IMR-90 (cell line): ENCODE results near the gene CARMIL1. TPM values are rescaled to one million over a fixed set of nuclear protein-coding genes. Genes with fewer than 3 reads are reported as not detected.

Source experiments
- ATAC-seq: fragments of 200-7000 bp; cut with Tn5 transposase; 2 replicates; pipeline ENCODE4 v1.9.1; 2020; ENCODE audit warnings: low read depth, mild to moderate bottlenecking, moderate library complexity
- BruUV-seq: library from RNA; stranded (reverse); fragments of 400-500 nt; replicated peaks from 2 replicates; lab custom pipeline; 2021; lab: Mats Ljungman, UMichigan
- CTCF ChIA-PET: fragments of 300-600 bp; formaldehyde crosslinking; extraction: SDS; loops from one replicate; lab custom pipeline; 2021; ENCODE audit warnings: antibody characterized with exemption; lab: Yijun Ruan, JAX
- POLR2A ChIA-PET: fragments of 300-600 bp; sonication (Branson Sonifier 250); formaldehyde crosslinking; loops from one replicate; lab custom pipeline; 2022; ENCODE audit warnings: antibody characterized with exemption; ENCODE audit not compliant: unreplicated experiment; lab: Charles Lee
- DNase-seq: peaks from one replicate; pipeline ENCODE4 v3.0.0; 2013
- H2AFZ ChIP-seq: replicated peaks from 2 replicates; pipeline ENCODE3; 2013; ENCODE audit warnings: low read length, mild to moderate bottlenecking; ENCODE audit not compliant: poor library complexity
- H2AK5ac ChIP-seq: 2 replicates; pipeline ENCODE4 v1.6.1; 2013; ENCODE audit warnings: low read depth, low read length, inconsistent platforms
- H2AK9ac ChIP-seq: replicated peaks from 2 replicates; pipeline ENCODE3; 2013; ENCODE audit warnings: mild to moderate bottlenecking, low read depth, low read length, moderate library complexity; ENCODE audit not compliant: poor library complexity
- H2BK120ac ChIP-seq: 2 replicates; pipeline ENCODE4 v1.6.1; 2013; ENCODE audit warnings: low read depth, low read length, inconsistent platforms
- H2BK15ac ChIP-seq: 3 replicates; pipeline ENCODE4 v1.6.1; 2013; ENCODE audit warnings: low read depth, low read length, inconsistent platforms
- H2BK20ac ChIP-seq: 2 replicates; pipeline ENCODE4 v1.6.1; 2013; ENCODE audit warnings: low read depth, mild to moderate bottlenecking, inconsistent platforms, low read length, moderate library complexity
- H2BK5ac ChIP-seq: 2 replicates; pipeline ENCODE4 v1.6.1; 2013; ENCODE audit warnings: mild to moderate bottlenecking, low read depth, low read length, inconsistent platforms; ENCODE audit not compliant: poor library complexity, severe bottlenecking
- H3K14ac ChIP-seq: replicated peaks from 2 replicates; pipeline ENCODE4 v1.6.1; 2013; ENCODE audit warnings: low read depth, low read length, inconsistent platforms
- H3K18ac ChIP-seq: 2 replicates; pipeline ENCODE4 v1.6.1; 2013; ENCODE audit warnings: low read depth, low read length, control low read depth
- H3K23ac ChIP-seq: 2 replicates; pipeline ENCODE4 v1.6.1; 2013; ENCODE audit warnings: low read depth, low read length, inconsistent platforms
- H3K27ac ChIP-seq: 2 replicates; pipeline ENCODE4 v1.5.1; 2013; ENCODE audit warnings: mild to moderate bottlenecking, control low read depth, low read length; ENCODE audit not compliant: insufficient read depth
- H3K27me3 ChIP-seq: 2 replicates; pipeline ENCODE4 v1.6.1; 2013; ENCODE audit warnings: low read length; ENCODE audit not compliant: control insufficient read depth, insufficient read depth
- H3K36me3 ChIP-seq: 2 replicates; pipeline ENCODE4 v1.6.1; 2013; ENCODE audit warnings: low read length, mixed read lengths; ENCODE audit not compliant: control insufficient read depth, insufficient read depth
- H3K4ac ChIP-seq: 2 replicates; pipeline ENCODE4 v1.6.1; 2013; ENCODE audit warnings: low read depth, low read length, inconsistent platforms
- H3K4me1 ChIP-seq: 2 replicates; pipeline ENCODE4 v1.6.1; 2013; ENCODE audit warnings: low read length, mixed read lengths; ENCODE audit not compliant: control insufficient read depth, insufficient read depth
- H3K4me2 ChIP-seq: 2 replicates; pipeline ENCODE4 v1.6.1; 2013; ENCODE audit warnings: low read depth, mild to moderate bottlenecking, control low read depth, low read length, moderate library complexity
- H3K4me3 ChIP-seq: 2 replicates; pipeline ENCODE4 v1.5.1; 2013; ENCODE audit warnings: low read depth, mild to moderate bottlenecking, control low read depth, low read length, moderate library complexity; ENCODE audit not compliant: insufficient read depth
- H3K56ac ChIP-seq: 2 replicates; pipeline ENCODE4 v1.6.1; 2013; ENCODE audit warnings: low read length, inconsistent platforms; ENCODE audit not compliant: insufficient read depth; ENCODE audit errors: extremely low read depth
- H3K79me1 ChIP-seq, 2 experiments: 2 replicates each; pipeline ENCODE4 v1.6.1; 2013; ENCODE audit warnings: low read length in 2 of 2, inconsistent platforms in 1 of 2, low read depth in 1 of 2
- H3K9ac ChIP-seq: 2 replicates; pipeline ENCODE4 v1.6.1; 2013; ENCODE audit warnings: low read depth, low read length, control low read depth
- H3K9me1 ChIP-seq: 2 replicates; pipeline ENCODE4 v1.6.1; 2013; ENCODE audit warnings: low read length, inconsistent platforms; ENCODE audit not compliant: insufficient read depth
- H3K9me3 ChIP-seq: 2 replicates; pipeline ENCODE4 v1.6.1; 2013; ENCODE audit warnings: low read length; ENCODE audit not compliant: control insufficient read depth, insufficient read depth
- H4K20me1 ChIP-seq: 2 replicates; pipeline ENCODE4 v1.6.1; 2013; ENCODE audit warnings: low read length, inconsistent platforms; ENCODE audit not compliant: insufficient read depth
- H4K5ac ChIP-seq: 2 replicates; pipeline ENCODE4 v1.6.1; 2013; ENCODE audit warnings: mild to moderate bottlenecking, low read depth, low read length, control low read depth
- H4K8ac ChIP-seq, 2 experiments: 2 replicates each; pipeline ENCODE4 v1.6.1; 2013; ENCODE audit warnings: low read depth in 2 of 2, low read length in 2 of 2, control low read depth in 1 of 2, inconsistent platforms in 1 of 2
- H4K91ac ChIP-seq: 2 replicates; pipeline ENCODE4 v1.6.1; 2013; ENCODE audit warnings: low read depth, low read length, inconsistent platforms; ENCODE audit not compliant: insufficient read depth
- BHLHE40 ChIP-seq: fragments of 150-350 bp; IDR thresholded peaks from 2 replicates; pipeline ENCODE4 v1.6.1; 2016; ENCODE audit warnings: mild to moderate bottlenecking, low read depth, low read length
- CEBPB ChIP-seq: IDR thresholded peaks from 2 replicates; pipeline ENCODE4 v1.6.1; 2012; ENCODE audit warnings: low read depth, low read length, improper control_type of control experiment
- CHD1 ChIP-seq: IDR thresholded peaks from 2 replicates; pipeline ENCODE4 v1.6.1; 2012; ENCODE audit warnings: low read depth, low read length, improper control_type of control experiment
- FOS ChIP-seq: fragments of 150-350 bp; IDR thresholded peaks from 2 replicates; pipeline ENCODE4 v1.6.1; 2016; ENCODE audit warnings: low read depth, low read length
- MAFK ChIP-seq: IDR thresholded peaks from 2 replicates; pipeline ENCODE4 v1.6.1; 2012; ENCODE audit warnings: low read depth, low read length, improper control_type of control experiment
- MAZ ChIP-seq: IDR thresholded peaks from 2 replicates; pipeline ENCODE4 v1.6.1; 2012; ENCODE audit warnings: low read depth, mild to moderate bottlenecking, low read length, improper control_type of control experiment, moderate library complexity, borderline replicate concordance
- MXI1 ChIP-seq: IDR thresholded peaks from 2 replicates; pipeline ENCODE4 v1.6.1; 2012; ENCODE audit warnings: low read depth, mild to moderate bottlenecking, low read length, moderate library complexity, borderline replicate concordance
- NFE2L2 ChIP-seq: fragments of 150-350 bp; IDR thresholded peaks from 2 replicates; pipeline ENCODE4 v1.6.1; 2016; ENCODE audit warnings: low read depth, mild to moderate bottlenecking, low read length
- POLR2A ChIP-seq: IDR thresholded peaks from 2 replicates; pipeline ENCODE4 v1.6.1; 2012; ENCODE audit warnings: mild to moderate bottlenecking, low read depth, low read length
- RAD21 ChIP-seq: IDR thresholded peaks from 2 replicates; pipeline ENCODE4 v1.6.1; 2012; ENCODE audit warnings: low read length, improper control_type of control experiment
- RCOR1 ChIP-seq: IDR thresholded peaks from 2 replicates; pipeline ENCODE4 v1.6.1; 2012; ENCODE audit warnings: mild to moderate bottlenecking, low read length, improper control_type of control experiment; ENCODE audit not compliant: insufficient replicate concordance
- RFX5 ChIP-seq: IDR thresholded peaks from 2 replicates; pipeline ENCODE4 v1.8.0; 2012; ENCODE audit warnings: low read depth, mild to moderate bottlenecking, low read length, moderate library complexity
- SMC3 ChIP-seq: fragments of 150-350 bp; IDR thresholded peaks from 2 replicates; pipeline ENCODE4 v1.6.1; 2016; ENCODE audit warnings: low read depth, mild to moderate bottlenecking, antibody characterized with exemption, low read length, moderate library complexity
- WGBS, 2 experiments: methylation state at CpG; one replicate each; pipeline versions ENCODE4 v1.1.5 to v1.1.7; 2013; ENCODE audit warnings: missing lambda C conversion rate in 2 of 2; ENCODE audit not compliant: insufficient read length in 1 of 2; ENCODE audit errors: extremely low coverage in 2 of 2; 5-methylcytosine and 5-hydroxymethylcytosine counted together
- dilution Hi-C: fragments of 300-500 bp; cut with HindIII; formaldehyde crosslinking; loops from one replicate; pipeline ENCODE4 v1.14.3; 2018; ENCODE audit warnings: low sequenced_read_pairs; ENCODE audit not compliant: unreplicated experiment
- in situ Hi-C: fragments of 300-500 bp; cut with MboI; formaldehyde crosslinking; loops from 3 replicates; pipeline ENCODE4 v1.14.3; 2019; ENCODE audit warnings: low sequenced_read_pairs, inconsistent platforms, mixed read lengths
- intact Hi-C: fragments of 100-400 bp; cut with micrococcal nuclease; formaldehyde crosslinking; loops from 2 replicates; pipeline ENCODE4 v1.10.0; 2022
- polyA plus RNA-seq, 3 experiments: library from polyadenylated mRNA; depleted of rRNA; stranded (reverse); fragments of >200 nt; gene quantifications; 2 replicates each; pipeline ENCODE4 v1.2.3, GENCODE V29; 2012; ENCODE audit warnings: low replicate concordance in 1 of 3
- total RNA-seq: library from RNA; depleted of rRNA; stranded (reverse); fragments of >200 nt; gene quantifications from 2 replicates; pipeline ENCODE4 v1.2.3, GENCODE V29; 2012
- TF ChIP-seq, protein P1 (sequence below): fragments of 150-350 bp; IDR thresholded peaks from 2 replicates; pipeline ENCODE4 v1.6.1; 2017; ENCODE audit warnings: mild to moderate bottlenecking, antibody characterized with exemption, low read length, low read depth
- TF ChIP-seq, protein P2 (sequence below): fragments of 150-350 bp; IDR thresholded peaks from 2 replicates; pipeline ENCODE4 v1.6.1; 2016; ENCODE audit warnings: low read depth, mild to moderate bottlenecking, low read length, moderate library complexity, borderline replicate concordance
- TF ChIP-seq, protein P3 (sequence below): conservative IDR thresholded peaks from 2 replicates; pipeline ENCODE4 v1.5.1; 2012; ENCODE audit warnings: mild to moderate bottlenecking, low read depth, low read length, improper control_type of control experiment

Gene CARMIL1
- total and polyA plus RNA-seq, 2 of the 4 experiments (the other 2 are of a cell fraction) = 1.3 to 2.9 TPM

DNA sequence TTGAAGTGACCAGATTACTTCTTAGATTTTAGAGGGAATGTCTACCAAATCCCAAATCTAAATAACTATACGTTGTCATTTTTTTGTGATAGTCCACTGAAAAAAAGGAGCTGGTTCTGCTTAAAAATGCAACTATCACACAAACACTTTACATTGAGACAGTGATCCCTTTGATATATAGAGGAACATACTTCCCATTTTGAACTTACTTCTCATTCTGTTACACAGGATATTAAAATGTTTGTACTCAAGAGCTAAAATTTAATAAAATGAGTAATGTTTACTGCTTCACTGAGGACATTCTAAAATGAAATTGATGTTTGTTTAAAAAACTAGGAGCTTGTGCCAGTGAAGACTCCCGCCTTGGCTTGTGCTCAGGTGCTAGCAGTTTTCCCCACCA lies 174.1 kb downstream of the CARMIL1 start:
- POLR2A ChIA-PET = no interaction called here
- H2AK9ac ChIP-seq = no peak overlapping the region
- H3K9ac ChIP-seq = no peak overlapping the region
- H3K27me3 ChIP-seq = no peaks in the 10 kb centered on the region
- H4K20me1 ChIP-seq = no peaks in the 10 kb centered on the region
- no peaks in the 10 kb centered on the region for H3K4me1 ChIP-seq
- TF ChIP-seq SMC3 = no peak
- TF ChIP-seq FOS = no peak
- no peak for TF ChIP-seq RAD21
- TF ChIP-seq, protein P1, sequence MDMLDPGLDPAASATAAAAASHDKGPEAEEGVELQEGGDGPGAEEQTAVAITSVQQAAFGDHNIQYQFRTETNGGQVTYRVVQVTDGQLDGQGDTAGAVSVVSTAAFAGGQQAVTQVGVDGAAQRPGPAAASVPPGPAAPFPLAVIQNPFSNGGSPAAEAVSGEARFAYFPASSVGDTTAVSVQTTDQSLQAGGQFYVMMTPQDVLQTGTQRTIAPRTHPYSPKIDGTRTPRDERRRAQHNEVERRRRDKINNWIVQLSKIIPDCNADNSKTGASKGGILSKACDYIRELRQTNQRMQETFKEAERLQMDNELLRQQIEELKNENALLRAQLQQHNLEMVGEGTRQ = no peak
- TF ChIP-seq RCOR1 = no peak
- no peak for TF ChIP-seq POLR2A
- no peak for TF ChIP-seq MAFK
- no peak for TF ChIP-seq CHD1
- TF ChIP-seq NFE2L2 = no peak
- TF ChIP-seq RFX5 = no peak
- no peak for TF ChIP-seq MXI1
- TF ChIP-seq CEBPB = no peak
- no peak for TF ChIP-seq BHLHE40
- no peak for TF ChIP-seq MAZ
- TF ChIP-seq, protein P2, sequence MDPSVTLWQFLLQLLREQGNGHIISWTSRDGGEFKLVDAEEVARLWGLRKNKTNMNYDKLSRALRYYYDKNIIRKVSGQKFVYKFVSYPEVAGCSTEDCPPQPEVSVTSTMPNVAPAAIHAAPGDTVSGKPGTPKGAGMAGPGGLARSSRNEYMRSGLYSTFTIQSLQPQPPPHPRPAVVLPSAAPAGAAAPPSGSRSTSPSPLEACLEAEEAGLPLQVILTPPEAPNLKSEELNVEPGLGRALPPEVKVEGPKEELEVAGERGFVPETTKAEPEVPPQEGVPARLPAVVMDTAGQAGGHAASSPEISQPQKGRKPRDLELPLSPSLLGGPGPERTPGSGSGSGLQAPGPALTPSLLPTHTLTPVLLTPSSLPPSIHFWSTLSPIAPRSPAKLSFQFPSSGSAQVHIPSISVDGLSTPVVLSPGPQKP = no peak
- TF ChIP-seq, protein P3, sequence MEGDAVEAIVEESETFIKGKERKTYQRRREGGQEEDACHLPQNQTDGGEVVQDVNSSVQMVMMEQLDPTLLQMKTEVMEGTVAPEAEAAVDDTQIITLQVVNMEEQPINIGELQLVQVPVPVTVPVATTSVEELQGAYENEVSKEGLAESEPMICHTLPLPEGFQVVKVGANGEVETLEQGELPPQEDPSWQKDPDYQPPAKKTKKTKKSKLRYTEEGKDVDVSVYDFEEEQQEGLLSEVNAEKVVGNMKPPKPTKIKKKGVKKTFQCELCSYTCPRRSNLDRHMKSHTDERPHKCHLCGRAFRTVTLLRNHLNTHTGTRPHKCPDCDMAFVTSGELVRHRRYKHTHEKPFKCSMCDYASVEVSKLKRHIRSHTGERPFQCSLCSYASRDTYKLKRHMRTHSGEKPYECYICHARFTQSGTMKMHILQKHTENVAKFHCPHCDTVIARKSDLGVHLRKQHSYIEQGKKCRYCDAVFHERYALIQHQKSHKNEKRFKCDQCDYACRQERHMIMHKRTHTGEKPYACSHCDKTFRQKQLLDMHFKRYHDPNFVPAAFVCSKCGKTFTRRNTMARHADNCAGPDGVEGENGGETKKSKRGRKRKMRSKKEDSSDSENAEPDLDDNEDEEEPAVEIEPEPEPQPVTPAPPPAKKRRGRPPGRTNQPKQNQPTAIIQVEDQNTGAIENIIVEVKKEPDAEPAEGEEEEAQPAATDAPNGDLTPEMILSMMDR = no peak
- H3K4me3 ChIP-seq = no peak overlapping the region
- H2BK5ac ChIP-seq = no peak overlapping the region
- no peak overlapping the region for H4K91ac ChIP-seq
- dilution Hi-C loops (no loop called here), in situ Hi-C loops (no loop called here), intact Hi-C loops (no loop called here)
- no peak overlapping the region for H4K5ac ChIP-seq
- no CpG with 5 or more reads among the region's 2 CpGs for WGBS, 2 experiments
- no peak overlapping the region for H2BK15ac ChIP-seq
- H2AK5ac ChIP-seq = no peak overlapping the region
- H3K56ac ChIP-seq = no peak overlapping the region
- H4K8ac ChIP-seq = no peak overlapping the region
- H2AFZ ChIP-seq = no peak overlapping the region
- H2BK20ac ChIP-seq = no peak overlapping the region
- H3K36me3 ChIP-seq = no peaks in the 10 kb centered on the region
- CTCF ChIA-PET = interaction anchor here (0.5 to 0.7 kb wide), 3 partner anchors 8 to 188 kb away, joined by 3 to 5 read pairs (median 3); no protein-coding TSS in a partner anchor
- no peaks in the 10 kb centered on the region for H3K9me3 ChIP-seq
- no peak overlapping the region for H3K18ac ChIP-seq
- no peak overlapping the region for H3K4me2 ChIP-seq
- no peak overlapping the region for H3K27ac ChIP-seq
- DNase-seq = no peak
- no peak overlapping the region for H3K4ac ChIP-seq
- H3K79me1 ChIP-seq = no peaks in the 10 kb centered on the region
- ATAC-seq = no peak
- H3K23ac ChIP-seq = no peak overlapping the region
- BruUV-seq = no TSS peak
- H3K9me1 ChIP-seq = no peaks in the 10 kb centered on the region
- H2BK120ac ChIP-seq = no peak overlapping the region
- H3K14ac ChIP-seq = no peak overlapping the region
